Peyer's patch (tissue), 4 donors: ENCODE data around the gene CD164. TPM values are rescaled to one million over a fixed set of nuclear protein-coding genes. Genes with fewer than 3 reads are reported as not detected.
A peak's percentile ranks its signal among the peaks of the same experiment; 100 is the strongest.
"Not testable (repeated sequence)": the region's sequence is repeated elsewhere in the genome, so short reads cannot be mapped to it uniquely, and the experiment has no call there.

Experiments
- DNase-seq, 3 donors: peaks; one replicate each; pipeline ENCODE4 v3.0.0-alpha.2; 2017 to 2019
- H3K27ac ChIP-seq, 4 donors: fragments of 200-600 bp; sonication (generic); one replicate each; pipeline ENCODE4 v1.5.1; 2016 to 2019
- H3K27me3 ChIP-seq, 2 donors: fragments of 200-600 bp; sonication (generic); one replicate each; pipeline ENCODE4 v1.5.1; 2019
- H3K36me3 ChIP-seq, 3 donors: fragments of 200-600 bp; sonication (generic); one replicate each; pipeline ENCODE4 v1.5.1; 2016 to 2019
- H3K4me1 ChIP-seq, 4 donors: fragments of 200-600 bp; sonication (generic); one replicate each; pipeline ENCODE4 v1.5.1; 2016 to 2019
- H3K4me3 ChIP-seq, 4 donors: fragments of 200-600 bp; sonication (generic); 1 replicate in 3 of 4; 2 replicates in 1 of 4; pipeline ENCODE4 v1.5.1; 2016 to 2019; ENCODE audit warnings: mild to moderate bottlenecking in 1 of 4
- H3K9me3 ChIP-seq, 4 donors: fragments of 200-600 bp; sonication (generic); one replicate each; pipeline ENCODE4 v1.5.1; 2016 to 2019; ENCODE audit warnings: mild to moderate bottlenecking in 1 of 4
- CTCF ChIP-seq, 6 experiments: fragments of 450-650 bp in 4 of 6; fragments of 200-600 bp in 2 of 6; sonication (generic) in 1 of 6; IDR thresholded peaks; one replicate each; pipeline ENCODE4 v1.5.1; 2017 to 2019; ENCODE audit warnings: antibody characterized with exemption in 6 of 6, mild to moderate bottlenecking in 3 of 6, moderate library complexity in 1 of 6
- POLR2A ChIP-seq, 2 donors: fragments of 450-650 bp; IDR thresholded peaks; one replicate each; pipeline ENCODE4 v1.5.1; 2017; ENCODE audit warnings: antibody characterized with exemption in 2 of 2, mild to moderate bottlenecking in 2 of 2, moderate library complexity in 2 of 2
- total RNA-seq, 4 donors: library from RNA; depleted of rRNA; stranded (reverse); fragments of >200 nt; gene quantifications; one replicate each; pipeline ENCODE4 v1.1.0, GENCODE V29; 2016

CD164 gene
- total RNA-seq, 4 donors from 2014 or later = 62.7 to 382 (median 216) TPM

GRCh38 chr6:109340811-109341210, 41.5 kb downstream of the CD164 start:
- Histone ChIP-seq H3K4me3 (no peak overlapping the region), H3K27ac (no peak overlapping the region), H3K4me1 (peaks cover 0 to 27% (median 0%) of the 10 kb centered on the region in 4 donors), H3K9me3 (no peaks in the 10 kb centered on the region), H3K27me3 (no peaks in the 10 kb centered on the region), H3K36me3 (no peaks in the 10 kb centered on the region)
- no peak for TF ChIP-seq POLR2A (IDR thresholded peaks at IDR 0.05)
- TF ChIP-seq CTCF (IDR thresholded peaks at IDR 0.05) = no peak
- DNase-seq = no peak

GRCh38 chr6:109339906-109340678, 42.2 kb downstream of the CD164 start:
- no peak for TF ChIP-seq POLR2A (IDR thresholded peaks at IDR 0.05)
- no peak for TF ChIP-seq CTCF (IDR thresholded peaks at IDR 0.05)
- Histone ChIP-seq H3K27me3 (no peaks in the 10 kb centered on the region), H3K9me3 (no peaks in the 10 kb centered on the region), H3K4me1 (peaks cover 0 to 27% (median 0%) of the 10 kb centered on the region in 4 donors), H3K27ac (no peak overlapping the region), H3K4me3 (no peak overlapping the region), H3K36me3 (no peaks in the 10 kb centered on the region)
- DNase-seq = no peak

GRCh38 chr6:109336221-109336961, 45.9 kb downstream of the CD164 start:
- Histone ChIP-seq H3K36me3 (no peaks in the 10 kb centered on the region), H3K4me3 (no peak overlapping the region), H3K27ac (peak overlapping the region in 3 of 4 donors; percentile 19 to 78 (median 67)), H3K27me3 (no peaks in the 10 kb centered on the region), H3K9me3 (no peaks in the 10 kb centered on the region), H3K4me1 (peaks cover 0 to 31% (median 0%) of the 10 kb centered on the region in 4 donors)
- DNase-seq = peak in 2 of 3 donors; percentile 70 to 74
- TF ChIP-seq POLR2A (IDR thresholded peaks at IDR 0.05) (no peak), CTCF (IDR thresholded peaks at IDR 0.05) (no peak)

- not testable (repeated sequence) for H3K9me3 ChIP-seq, H3K4me3 ChIP-seq, H3K27me3 ChIP-seq, H3K36me3 ChIP-seq, DNase-seq
- H3K4me1 ChIP-seq = peaks cover 0 to 21% (median 0%) of the 10 kb centered on the region in 4 donors
- peak overlapping the region in 1 of 4 donors; percentile 78 for H3K27ac ChIP-seq
Measured at GRCh38 chr6:109333870-109334269, 48.4 kb downstream of the CD164 start.

GRCh38 chr6:109332748-109333147, 49.5 kb downstream of the CD164 start:
- Histone ChIP-seq H3K27ac (peak overlapping the region in 3 of 4 donors; percentile 25 to 78 (median 78)), H3K36me3 (no peaks in the 10 kb centered on the region), H3K9me3 (no peaks in the 10 kb centered on the region), H3K4me3 (no peak overlapping the region), H3K4me1 (peaks cover 0 to 21% (median 0%) of the 10 kb centered on the region in 4 donors), H3K27me3 (no peaks in the 10 kb centered on the region)
- DNase-seq = peak in 2 of 3 donors; percentile 89 to 90
- peak in 1 of 2 donors; percentile 42 for TF ChIP-seq POLR2A (IDR thresholded peaks at IDR 0.05)
- TF ChIP-seq CTCF (IDR thresholded peaks at IDR 0.05) = peak in 1 of 6 experiments; percentile 0

- TF ChIP-seq POLR2A (IDR thresholded peaks at IDR 0.05) (no peak), CTCF (IDR thresholded peaks at IDR 0.05) (no peak)
Measured at GRCh38 chr6:109331081-109331480, 51.2 kb downstream of the CD164 start.

More at GRCh38 chr6:109331081-109331480, 51.2 kb downstream of the CD164 start:
- Histone ChIP-seq H3K9me3 (no peaks in the 10 kb centered on the region), H3K4me1 (peaks cover 0 to 15% (median 0%) of the 10 kb centered on the region in 4 donors), H3K27ac (no peak overlapping the region), H3K4me3 (no peak overlapping the region), H3K36me3 (no peaks in the 10 kb centered on the region), H3K27me3 (no peaks in the 10 kb centered on the region)
- DNase-seq = no peak
